Vagina (tissue), 2 donors: ENCODE measurements around the gene EARS2.

ENCODE experiments used
- CTCF ChIP-seq, 3 experiments: fragments of 450-650 bp in 2 of 3; fragments of 200-600 bp in 1 of 3; sonication (generic) in 1 of 3; IDR thresholded peaks; one replicate each; pipeline ENCODE4 v1.5.1; 2017 to 2019; ENCODE audit warnings: antibody characterized with exemption in 3 of 3, mild to moderate bottlenecking in 2 of 3, moderate library complexity in 2 of 3
- POLR2A ChIP-seq, 2 donors: fragments of 450-650 bp; IDR thresholded peaks; one replicate each; pipeline ENCODE4 v1.6.1; 2017; ENCODE audit warnings: antibody characterized with exemption in 2 of 2, mild to moderate bottlenecking in 2 of 2, moderate library complexity in 2 of 2

- TF ChIP-seq POLR2A (IDR thresholded peaks at IDR 0.05) (no peak), CTCF (IDR thresholded peaks at IDR 0.05) (no peak)
These were observed 76.9 kb downstream of the EARS2 start for GRCh38 chr16:23480257-23480656.
